Prostate gland (tissue), 2 donors: ENCODE measurements around the gene THNSL1. TPM values are rescaled to one million over a fixed set of nuclear protein-coding genes. Genes with fewer than 3 reads are reported as not detected.
A peak's percentile ranks its signal among the peaks of the same experiment; 100 is the strongest.

Experiments used
- DNase-seq: peaks from one replicate; pipeline ENCODE4 v3.0.0-alpha.2; 2019; ENCODE audit warnings: low spot score
- H3K27ac ChIP-seq, 2 donors: fragments of 200-600 bp; sonication (generic); 2 replicates each; pipeline ENCODE4 v1.5.1; 2017 to 2019
- H3K27me3 ChIP-seq: fragments of 200-600 bp; sonication (generic); replicated peaks from 2 replicates; pipeline ENCODE4 v1.5.1; 2019; ENCODE audit not compliant: insufficient read depth
- H3K36me3 ChIP-seq, 2 donors: fragments of 200-600 bp; sonication (generic); 1 replicate in 1 of 2; 2 replicates in 1 of 2; pipeline versions ENCODE4 v1.5.1 to v1.8.1; 2017 to 2019
- H3K4me1 ChIP-seq: fragments of 200-600 bp; sonication (generic); replicated peaks from 2 replicates; pipeline ENCODE4 v1.5.1; 2019
- H3K4me3 ChIP-seq, 2 donors: fragments of 200-600 bp; sonication (generic); 2 replicates each; pipeline ENCODE4 v1.5.1; 2017 to 2019
- H3K9me3 ChIP-seq: fragments of 200-600 bp; sonication (generic); 2 replicates; pipeline ENCODE4 v1.5.1; 2017
- POLR2A ChIP-seq: fragments of 450-650 bp; IDR thresholded peaks from one replicate; pipeline ENCODE4 v1.6.1; 2016; ENCODE audit warnings: antibody characterized with exemption, mild to moderate bottlenecking
- POLR2AphosphoS5 ChIP-seq: sonication (generic); formaldehyde crosslinking; IDR thresholded peaks from one replicate; pipeline ENCODE4 v1.6.1; 2017; ENCODE audit warnings: antibody characterized with exemption
- WGBS: methylation state at CpG from one replicate; pipeline ENCODE4 v1.1.5; 2018; 5-methylcytosine and 5-hydroxymethylcytosine counted together
- intact Hi-C: fragments of 100-400 bp; cut with DNase I; formaldehyde crosslinking; loops from one replicate; pipeline ENCODE4 v1.14.2; 2022
- total RNA-seq, 2 donors: library from RNA; depleted of rRNA; stranded (reverse); fragments of >200 nt; gene quantifications; one replicate each; pipeline ENCODE4 v1.1.0, GENCODE V29; 2016
- TF ChIP-seq, protein P1 (sequence below), 4 experiments: fragments of 200-600 bp in 2 of 4; fragments of 450-650 bp in 2 of 4; sonication (generic) in 2 of 4; IDR thresholded peaks; 1 replicate in 3 of 4; 2 replicates in 1 of 4; pipeline ENCODE4 v1.5.1; 2016 to 2019; ENCODE audit warnings: antibody characterized with exemption in 4 of 4, mild to moderate bottlenecking in 2 of 4, moderate library complexity in 2 of 4

The THNSL1 gene
- total RNA-seq, 2 donors from 2014 or later: 2.4 to 4.3 TPM

DNA sequence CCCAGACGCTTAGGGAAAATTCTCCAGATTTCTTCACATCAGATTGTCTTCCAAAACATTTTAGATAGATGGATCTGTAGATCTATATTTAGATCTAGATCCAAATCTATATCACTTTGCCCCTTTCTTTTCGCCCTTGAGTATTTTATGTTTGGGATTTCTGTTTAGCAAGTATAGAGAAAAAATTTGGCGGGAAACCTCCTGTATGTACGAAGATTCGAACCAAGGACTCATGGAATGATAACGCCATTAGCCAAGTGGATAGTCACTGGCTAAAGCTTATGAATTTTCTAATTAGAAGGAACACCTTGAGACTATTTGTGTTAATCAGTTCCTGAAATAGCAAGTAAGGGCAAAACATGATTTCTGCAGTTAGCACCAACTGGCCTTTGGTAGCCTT lies 1.2 kb downstream of the THNSL1 start:
- no peaks in the 10 kb centered on the region for H3K4me1 ChIP-seq
- no peak overlapping the region for H3K4me3 ChIP-seq
- WGBS: 88% methylated on average over 6 of the region's 6 CpGs
- TF ChIP-seq, protein P1, sequence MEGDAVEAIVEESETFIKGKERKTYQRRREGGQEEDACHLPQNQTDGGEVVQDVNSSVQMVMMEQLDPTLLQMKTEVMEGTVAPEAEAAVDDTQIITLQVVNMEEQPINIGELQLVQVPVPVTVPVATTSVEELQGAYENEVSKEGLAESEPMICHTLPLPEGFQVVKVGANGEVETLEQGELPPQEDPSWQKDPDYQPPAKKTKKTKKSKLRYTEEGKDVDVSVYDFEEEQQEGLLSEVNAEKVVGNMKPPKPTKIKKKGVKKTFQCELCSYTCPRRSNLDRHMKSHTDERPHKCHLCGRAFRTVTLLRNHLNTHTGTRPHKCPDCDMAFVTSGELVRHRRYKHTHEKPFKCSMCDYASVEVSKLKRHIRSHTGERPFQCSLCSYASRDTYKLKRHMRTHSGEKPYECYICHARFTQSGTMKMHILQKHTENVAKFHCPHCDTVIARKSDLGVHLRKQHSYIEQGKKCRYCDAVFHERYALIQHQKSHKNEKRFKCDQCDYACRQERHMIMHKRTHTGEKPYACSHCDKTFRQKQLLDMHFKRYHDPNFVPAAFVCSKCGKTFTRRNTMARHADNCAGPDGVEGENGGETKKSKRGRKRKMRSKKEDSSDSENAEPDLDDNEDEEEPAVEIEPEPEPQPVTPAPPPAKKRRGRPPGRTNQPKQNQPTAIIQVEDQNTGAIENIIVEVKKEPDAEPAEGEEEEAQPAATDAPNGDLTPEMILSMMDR (IDR thresholded peaks at IDR 0.05): no peak
- no peak for TF ChIP-seq POLR2AphosphoS5
- no peak for TF ChIP-seq POLR2A
- intact Hi-C loops: loop anchor here (5.0 kb wide), 2 partner anchors 65 to 295 kb away; partner anchors contain the start of genes ARHGAP21 and PRTFDC1
- H3K27me3 ChIP-seq: no peaks in the 10 kb centered on the region
- DNase-seq: no peak
- H3K9me3 ChIP-seq: no peaks in the 10 kb centered on the region
- H3K36me3 ChIP-seq: no peaks in the 10 kb centered on the region
- H3K27ac ChIP-seq: peak overlapping the region; percentile 86 to 89

GRCh38 chr10:25018703-25019102 lies 2.3 kb downstream of the THNSL1 start:
- TF ChIP-seq POLR2A (no peak), POLR2AphosphoS5 (no peak)
- TF ChIP-seq, protein P1 (IDR thresholded peaks at IDR 0.05): no peak

DNA sequence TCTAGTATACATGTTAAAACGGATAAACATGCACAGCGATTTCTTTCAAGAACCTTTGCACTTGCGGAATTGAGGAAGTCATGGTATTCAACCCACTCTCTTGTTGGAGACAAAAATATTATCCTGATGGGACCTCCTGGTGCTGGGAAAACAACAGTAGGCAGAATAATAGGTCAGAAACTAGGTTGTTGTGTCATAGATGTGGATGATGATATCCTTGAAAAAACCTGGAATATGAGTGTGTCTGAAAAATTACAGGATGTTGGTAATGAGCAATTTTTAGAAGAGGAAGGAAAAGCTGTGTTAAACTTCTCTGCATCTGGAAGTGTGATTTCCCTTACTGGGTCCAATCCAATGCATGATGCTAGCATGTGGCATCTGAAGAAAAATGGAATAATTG lies 6.9 kb downstream of the THNSL1 start:
- H3K27ac ChIP-seq: no peak overlapping the region
- WGBS: 79% methylated on average over 3 of the region's 3 CpGs
- H3K27me3 ChIP-seq: no peaks in the 10 kb centered on the region
- DNase-seq: no peak
- no peak overlapping the region for H3K4me3 ChIP-seq
- intact Hi-C loops: no loop called here
- TF ChIP-seq POLR2A (no peak), POLR2AphosphoS5 (no peak)
- TF ChIP-seq, protein P1 (IDR thresholded peaks at IDR 0.05): no peak
- H3K36me3 ChIP-seq: no peaks in the 10 kb centered on the region
- no peaks in the 10 kb centered on the region for H3K9me3 ChIP-seq
- H3K4me1 ChIP-seq: no peaks in the 10 kb centered on the region

More at GRCh38 chr10:25018703-25019102, 2.3 kb downstream of the THNSL1 start:
- no peak overlapping the region for H3K4me3 ChIP-seq
- intact Hi-C loops: loop anchor here (5.0 kb wide), 2 partner anchors 66 to 296 kb away; partner anchors contain the start of genes ARHGAP21 and PRTFDC1
- WGBS: 98% methylated on average over 3 of the region's 3 CpGs
- H3K4me1 ChIP-seq: no peaks in the 10 kb centered on the region
- H3K9me3 ChIP-seq: no peaks in the 10 kb centered on the region
- no peaks in the 10 kb centered on the region for H3K36me3 ChIP-seq
- no peak for DNase-seq
- no peak overlapping the region for H3K27ac ChIP-seq
- no peaks in the 10 kb centered on the region for H3K27me3 ChIP-seq

DNA sequence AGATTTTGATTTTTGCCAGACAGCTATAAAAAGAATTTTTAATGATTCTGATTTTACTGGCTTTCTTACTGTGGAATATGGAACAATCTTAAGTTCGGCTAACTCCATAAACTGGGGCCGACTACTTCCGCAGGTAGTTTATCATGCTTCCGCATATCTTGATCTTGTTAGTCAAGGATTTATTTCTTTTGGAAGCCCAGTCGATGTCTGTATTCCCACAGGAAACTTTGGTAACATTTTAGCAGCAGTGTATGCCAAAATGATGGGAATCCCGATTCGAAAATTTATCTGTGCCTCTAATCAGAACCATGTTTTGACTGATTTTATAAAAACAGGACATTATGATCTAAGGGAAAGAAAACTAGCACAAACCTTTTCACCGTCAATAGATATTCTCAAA lies 8.1 kb downstream of the THNSL1 start:
- intact Hi-C loops: no loop called here
- DNase-seq: no peak
- Histone ChIP-seq H3K4me1 (no peaks in the 10 kb centered on the region), H3K36me3 (no peaks in the 10 kb centered on the region), H3K4me3 (no peak overlapping the region), H3K9me3 (no peaks in the 10 kb centered on the region), H3K27ac (no peak overlapping the region), H3K27me3 (no peaks in the 10 kb centered on the region)
- 83% methylated on average over 8 of the region's 8 CpGs for WGBS
- TF ChIP-seq, protein P1 (IDR thresholded peaks at IDR 0.05): no peak
- TF ChIP-seq POLR2AphosphoS5: no peak
- no peak for TF ChIP-seq POLR2A

GRCh38 chr10:25026463-25026862 lies 10.1 kb downstream of the THNSL1 start:
- H3K27me3 ChIP-seq: no peaks in the 10 kb centered on the region
- no peaks in the 10 kb centered on the region for H3K4me1 ChIP-seq
- intact Hi-C loops: no loop called here
- H3K27ac ChIP-seq: no peak overlapping the region
- DNase-seq: no peak
- no peaks in the 10 kb centered on the region for H3K9me3 ChIP-seq
- H3K4me3 ChIP-seq: no peak overlapping the region
- no peak for TF ChIP-seq POLR2AphosphoS5
- TF ChIP-seq, protein P1 (IDR thresholded peaks at IDR 0.05): peak in 1 of 4 experiments; percentile 35
- H3K36me3 ChIP-seq: no peaks in the 10 kb centered on the region
- WGBS: 76% methylated on average over 1 of the region's 1 CpG
